ENCODE data around the gene NTSR2. TPM values are rescaled to one million over a fixed set of nuclear protein-coding genes. Genes with fewer than 3 reads are reported as not detected.

The NTSR2 gene
- total and polyA plus RNA-seq, 9 donors, result 0.33 to 3.8 (median 0.97) TPM; not detected in 2

DNA sequence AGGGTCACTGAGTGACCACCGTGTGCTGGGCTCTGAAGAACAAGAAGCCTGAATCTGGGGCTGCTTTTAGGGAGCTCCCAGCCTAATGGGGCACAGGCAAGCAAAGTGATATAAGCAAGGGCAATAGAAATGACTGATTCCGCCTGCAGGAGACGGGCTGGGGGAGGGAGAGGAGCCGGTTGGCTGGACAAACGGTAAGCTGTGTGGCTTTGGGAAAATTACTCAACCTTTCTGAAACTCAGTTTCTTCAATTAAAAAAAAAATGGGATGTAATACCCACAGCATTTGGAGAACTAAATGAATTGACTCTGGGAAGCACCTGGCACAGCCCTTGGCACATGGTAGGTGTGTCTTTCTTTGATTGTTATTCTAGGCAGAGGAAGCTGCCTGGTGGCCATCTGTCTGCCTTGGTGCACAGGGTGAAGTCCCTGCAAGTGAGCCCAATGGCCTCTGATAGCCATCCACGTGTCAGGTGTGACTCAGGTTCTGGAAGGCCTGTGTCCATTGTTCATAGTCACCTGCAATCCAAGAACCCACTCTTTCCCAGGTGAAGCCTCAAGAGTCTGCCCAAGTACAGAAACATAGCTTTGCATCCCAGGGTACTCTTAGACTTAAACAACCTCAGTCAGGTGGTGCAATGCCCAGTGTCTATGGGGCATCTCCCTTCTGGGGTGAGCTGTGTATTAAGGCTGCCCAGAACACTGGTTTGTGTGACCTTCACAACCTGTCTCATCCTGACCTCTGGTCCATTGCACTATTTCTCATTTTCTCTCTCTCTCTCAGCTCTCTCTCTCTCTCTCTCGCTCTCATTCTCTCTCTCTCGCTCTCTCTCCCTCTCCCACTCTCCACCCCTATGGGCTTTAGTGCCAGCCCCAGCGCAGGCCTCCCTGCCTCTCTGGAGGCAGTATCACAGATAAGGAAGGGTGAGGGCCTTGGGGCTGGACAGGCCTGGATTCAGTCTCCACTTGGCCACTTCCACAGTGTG is 30.0 kb upstream of the NTSR2 start:
- 72 to 74% (median 73%) methylated on average over 9 of the region's 9 CpGs for WGBS, 3 donors
- Histone ChIP-seq H3K9me3 (no peaks in the 10 kb centered on the region), H3K27me3 (no peaks in the 10 kb centered on the region), H3K36me3 (no peaks in the 10 kb centered on the region), H3K4me1 (ENCODE audit: insufficient read depth) (peaks cover 15% of the 10 kb centered on the region), H3K4me3 (no peak overlapping the region), H3K27ac (no peak overlapping the region)
- intact Hi-C loops (cut with DNase I), result loop anchor here in 3 of 4 donors (5.0 kb wide), 2 partner anchors 42 to 47 kb away; partner anchors contain the start of gene LPIN1 (in 2 of the 3)
- DNase-seq, result no peak
- no peak for TF ChIP-seq POLR2A (IDR thresholded peaks at IDR 0.05)
- TF ChIP-seq, protein P1, sequence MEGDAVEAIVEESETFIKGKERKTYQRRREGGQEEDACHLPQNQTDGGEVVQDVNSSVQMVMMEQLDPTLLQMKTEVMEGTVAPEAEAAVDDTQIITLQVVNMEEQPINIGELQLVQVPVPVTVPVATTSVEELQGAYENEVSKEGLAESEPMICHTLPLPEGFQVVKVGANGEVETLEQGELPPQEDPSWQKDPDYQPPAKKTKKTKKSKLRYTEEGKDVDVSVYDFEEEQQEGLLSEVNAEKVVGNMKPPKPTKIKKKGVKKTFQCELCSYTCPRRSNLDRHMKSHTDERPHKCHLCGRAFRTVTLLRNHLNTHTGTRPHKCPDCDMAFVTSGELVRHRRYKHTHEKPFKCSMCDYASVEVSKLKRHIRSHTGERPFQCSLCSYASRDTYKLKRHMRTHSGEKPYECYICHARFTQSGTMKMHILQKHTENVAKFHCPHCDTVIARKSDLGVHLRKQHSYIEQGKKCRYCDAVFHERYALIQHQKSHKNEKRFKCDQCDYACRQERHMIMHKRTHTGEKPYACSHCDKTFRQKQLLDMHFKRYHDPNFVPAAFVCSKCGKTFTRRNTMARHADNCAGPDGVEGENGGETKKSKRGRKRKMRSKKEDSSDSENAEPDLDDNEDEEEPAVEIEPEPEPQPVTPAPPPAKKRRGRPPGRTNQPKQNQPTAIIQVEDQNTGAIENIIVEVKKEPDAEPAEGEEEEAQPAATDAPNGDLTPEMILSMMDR (IDR thresholded peaks at IDR 0.05), result no peak
- no peak for TF ChIP-seq EP300 (IDR thresholded peaks at IDR 0.05)

DNA sequence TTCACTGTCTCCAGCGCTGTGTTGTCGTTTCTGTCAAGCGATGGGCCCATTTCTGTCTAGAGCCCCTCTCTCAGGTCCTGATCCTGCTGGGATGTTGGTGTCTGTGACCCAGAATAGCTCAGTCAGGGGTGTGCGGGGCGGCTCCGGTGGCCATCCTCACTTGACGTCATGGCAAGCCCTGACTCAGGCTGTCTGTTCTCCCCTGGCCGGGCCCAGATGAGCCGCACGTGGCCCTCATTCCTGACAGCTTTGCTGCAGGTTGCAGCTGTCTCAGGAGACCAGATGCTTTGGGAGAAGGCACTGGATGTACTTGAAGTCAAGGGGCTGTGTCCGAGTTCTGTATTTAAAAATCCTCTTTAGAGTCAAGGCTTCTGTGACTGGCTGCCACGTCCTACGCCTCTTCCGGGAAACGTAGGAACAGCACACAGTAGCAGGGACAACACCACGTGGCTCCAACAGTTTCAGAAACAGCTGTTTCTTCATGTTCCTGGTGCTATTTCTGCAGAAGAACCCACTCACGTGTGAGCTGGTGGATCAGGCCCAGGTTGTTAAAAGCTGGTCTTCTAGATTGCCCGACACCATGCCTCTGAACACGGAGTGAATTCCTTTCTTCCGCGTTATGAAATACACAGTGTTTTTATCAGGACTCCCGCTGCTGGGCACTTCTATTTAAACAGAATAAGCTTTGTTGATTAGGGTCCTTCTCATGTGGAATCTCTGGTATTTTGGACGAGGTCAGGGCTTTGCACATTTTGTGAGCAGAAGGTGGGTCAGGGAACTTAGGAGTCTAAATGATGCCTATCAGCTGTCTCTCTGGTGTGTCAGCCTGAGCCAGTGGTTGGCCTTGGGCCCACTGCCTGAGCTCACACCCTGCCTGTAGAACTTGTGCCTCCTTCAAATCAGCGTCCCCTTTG is 28.3 kb upstream of the NTSR2 start:
- no peaks in the 10 kb centered on the region for H3K27me3 ChIP-seq
- no peaks in the 10 kb centered on the region for H3K36me3 ChIP-seq
- H3K4me1 ChIP-seq (ENCODE audit: insufficient read depth), result peaks cover 16% of the 10 kb centered on the region
- DNase-seq, result peak; percentile 80 to 94 (median 90)
- TF ChIP-seq POLR2A (IDR thresholded peaks at IDR 0.05) (no peak), EP300 (IDR thresholded peaks at IDR 0.05) (peak; percentile 88)
- TF ChIP-seq, protein P1 (IDR thresholded peaks at IDR 0.05), result peak; percentile 5 to 47 (median 45)
- intact Hi-C loops (cut with DNase I), result loop anchor here in 3 of 4 donors (5.0 kb wide), 2 partner anchors 44 to 49 kb away; partner anchors contain the start of gene LPIN1 (in 2 of the 3)
- no peaks in the 10 kb centered on the region for H3K9me3 ChIP-seq
- WGBS, 3 donors, result 18 to 31% (median 22%) methylated on average over 24 of the region's 24 CpGs
- H3K4me3 ChIP-seq, result no peak overlapping the region
- H3K27ac ChIP-seq, result peak overlapping the region; percentile 80 to 90

DNA sequence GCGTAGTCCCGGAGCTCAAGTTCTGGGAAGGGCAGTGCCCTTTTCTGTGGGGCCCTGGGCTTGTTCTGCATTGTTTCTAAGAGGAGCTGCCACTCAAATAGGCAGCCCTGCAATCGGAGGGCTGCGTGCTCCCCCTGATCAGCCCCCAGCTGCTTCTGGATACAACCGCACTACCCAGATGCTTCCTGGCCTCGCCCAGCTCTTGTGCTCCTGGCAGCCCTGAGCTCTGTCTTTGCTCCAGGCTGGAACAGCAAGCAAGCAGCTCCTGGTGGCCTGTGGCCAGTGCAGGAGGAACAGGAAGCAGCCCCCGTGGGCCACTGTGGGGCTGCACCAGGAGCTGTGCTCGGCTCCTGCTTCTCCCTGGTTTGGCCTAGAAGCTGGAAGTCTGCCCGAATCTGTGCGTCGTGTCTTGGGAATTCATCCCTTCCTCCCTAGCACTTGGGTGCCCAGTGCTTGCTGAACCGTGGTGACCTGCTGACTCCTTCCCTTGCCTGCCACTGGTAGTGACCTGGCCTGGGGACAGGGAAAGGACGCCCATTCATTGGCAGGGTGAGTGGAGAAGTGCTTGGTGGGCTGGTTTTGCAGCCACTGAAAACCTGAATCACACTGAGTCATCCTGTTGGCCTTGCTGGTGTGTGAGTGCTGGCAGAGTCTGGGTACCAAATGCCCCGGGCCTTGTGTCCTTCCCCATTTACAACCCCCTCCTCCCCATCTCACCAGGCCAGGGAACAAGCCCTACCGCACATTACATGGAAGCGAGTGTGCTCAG is 27.3 kb upstream of the NTSR2 start:
- Histone ChIP-seq H3K9me3 (no peaks in the 10 kb centered on the region), H3K36me3 (no peaks in the 10 kb centered on the region), H3K4me1 (ENCODE audit: insufficient read depth) (peaks cover 17% of the 10 kb centered on the region), H3K27me3 (no peaks in the 10 kb centered on the region), H3K4me3 (no peak overlapping the region), H3K27ac (peak overlapping the region; percentile 80 to 90)
- intact Hi-C loops (cut with DNase I), result loop anchor here in 3 of 4 donors (5.0 kb wide), 2 partner anchors 45 to 50 kb away; partner anchors contain the start of gene LPIN1 (in 2 of the 3)
- TF ChIP-seq EP300 (IDR thresholded peaks at IDR 0.05) (no peak), POLR2A (IDR thresholded peaks at IDR 0.05) (no peak)
- TF ChIP-seq, protein P1 (IDR thresholded peaks at IDR 0.05), result no peak
- DNase-seq, result peak; percentile 54 to 81 (median 65)
- WGBS, 3 donors, result 48 to 51% (median 50%) methylated on average over 16 of the region's 16 CpGs

Measured in ovary (tissue), 9 donors.